Heart left ventricle (tissue), 13 donors: Measurements from ENCODE around the gene FNIP1.

ENCODE experiments used
- POLR2A ChIP-seq, 2 donors: fragments of 450-650 bp; IDR thresholded peaks; one replicate each; pipeline ENCODE4 v1.6.1; 2017; ENCODE audit warnings: antibody characterized with exemption in 2 of 2, mild to moderate bottlenecking in 2 of 2, moderate library complexity in 2 of 2
- TF ChIP-seq, protein P1 (sequence below), 12 donors: fragments of 200-600 bp; sonication (generic) in 4 of 12; IDR thresholded peaks; one replicate each; pipeline versions ENCODE4 v1.5.0 to v1.8.0; 2018 to 2022; ENCODE audit warnings: antibody characterized with exemption in 12 of 12, mild to moderate bottlenecking in 5 of 12
- donor health status: ischemic (EF 13 %, LVEDD 7.1; RV severe dilation, severe dysfunction).
- donor health status: DM: no; HTN: yes; CAD: no.
- donor health status: DM: no; HTN: no; CAD: no.
- donor health status: ischemic (EF 25% LVEDD 6.9; RV normal size, moderate dysfunction).
- donor health status: ischemic (EF 25% LVEDD 5.7; RV mildly dilated, moderate dysfunction).
- donor health status: ischemic (EF 35%, LVEDD 5.7; RV mildly dilated, moderate dysfunction).
- donor health status: nonischemic (EF 11% LVEDD 7.7; RV severe dilation, severe dysfunction).
- donor health status: DM: yes; HTN: yes; CAD: no.
- donor health status: PGD.
- donor health status: ischemic (EF 29% LVEDD 5.4; RV normal size, mild dysfunction).
- donor health status: nonischemic (EF 23%, LVEDD 6.1; RV moderate dilation, normal function).

DNA sequence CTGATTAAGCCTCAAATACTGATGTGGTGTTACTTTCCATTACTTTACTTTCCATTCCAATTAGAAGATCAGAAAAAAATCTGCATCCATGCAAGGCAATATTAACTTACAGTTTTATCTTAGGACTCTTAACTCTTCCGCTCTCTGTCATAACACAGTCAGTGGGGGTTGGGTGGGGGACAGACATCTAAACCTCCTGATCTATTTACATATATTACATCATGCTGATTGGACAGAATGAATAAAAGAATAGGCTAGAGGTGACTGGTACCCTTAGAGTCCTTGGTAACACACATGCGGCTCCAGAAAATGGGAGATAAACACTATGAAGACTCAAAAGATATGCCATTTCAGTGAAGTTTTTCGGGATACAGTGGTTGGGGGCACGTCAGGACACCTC, 189.4 kb downstream of the FNIP1 start:
- TF ChIP-seq, protein P1, sequence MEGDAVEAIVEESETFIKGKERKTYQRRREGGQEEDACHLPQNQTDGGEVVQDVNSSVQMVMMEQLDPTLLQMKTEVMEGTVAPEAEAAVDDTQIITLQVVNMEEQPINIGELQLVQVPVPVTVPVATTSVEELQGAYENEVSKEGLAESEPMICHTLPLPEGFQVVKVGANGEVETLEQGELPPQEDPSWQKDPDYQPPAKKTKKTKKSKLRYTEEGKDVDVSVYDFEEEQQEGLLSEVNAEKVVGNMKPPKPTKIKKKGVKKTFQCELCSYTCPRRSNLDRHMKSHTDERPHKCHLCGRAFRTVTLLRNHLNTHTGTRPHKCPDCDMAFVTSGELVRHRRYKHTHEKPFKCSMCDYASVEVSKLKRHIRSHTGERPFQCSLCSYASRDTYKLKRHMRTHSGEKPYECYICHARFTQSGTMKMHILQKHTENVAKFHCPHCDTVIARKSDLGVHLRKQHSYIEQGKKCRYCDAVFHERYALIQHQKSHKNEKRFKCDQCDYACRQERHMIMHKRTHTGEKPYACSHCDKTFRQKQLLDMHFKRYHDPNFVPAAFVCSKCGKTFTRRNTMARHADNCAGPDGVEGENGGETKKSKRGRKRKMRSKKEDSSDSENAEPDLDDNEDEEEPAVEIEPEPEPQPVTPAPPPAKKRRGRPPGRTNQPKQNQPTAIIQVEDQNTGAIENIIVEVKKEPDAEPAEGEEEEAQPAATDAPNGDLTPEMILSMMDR (IDR thresholded peaks at IDR 0.05): no peak
- no peak for TF ChIP-seq POLR2A (IDR thresholded peaks at IDR 0.05)
